SK-N-SH treated with all-trans-retinoic acid at 6 μM for 48 hours (cell line): ENCODE results near the gene IQCK.

ENCODE experiments used
- ISL1 ChIP-seq: fragments of 250-450 bp; sonication (Bioruptor Pico); IDR thresholded peaks from 2 replicates; pipeline ENCODE4 v2.1.2; 2022; ENCODE audit warnings: mild to moderate bottlenecking, moderate library complexity
- TF ChIP-seq, protein P1 (sequence below): fragments of 250-450 bp; sonication (Bioruptor Pico); IDR thresholded peaks from 2 replicates; pipeline ENCODE4 v1.8.0; 2021; ENCODE audit warnings: low read depth, mild to moderate bottlenecking, moderate library complexity, borderline replicate concordance
- TF ChIP-seq, protein P2 (sequence below): fragments of 250-450 bp; sonication (Bioruptor Pico); IDR thresholded peaks from 2 replicates; pipeline ENCODE4 v1.5.1; 2020; ENCODE audit warnings: low read depth, mild to moderate bottlenecking, moderate library complexity

DNA sequence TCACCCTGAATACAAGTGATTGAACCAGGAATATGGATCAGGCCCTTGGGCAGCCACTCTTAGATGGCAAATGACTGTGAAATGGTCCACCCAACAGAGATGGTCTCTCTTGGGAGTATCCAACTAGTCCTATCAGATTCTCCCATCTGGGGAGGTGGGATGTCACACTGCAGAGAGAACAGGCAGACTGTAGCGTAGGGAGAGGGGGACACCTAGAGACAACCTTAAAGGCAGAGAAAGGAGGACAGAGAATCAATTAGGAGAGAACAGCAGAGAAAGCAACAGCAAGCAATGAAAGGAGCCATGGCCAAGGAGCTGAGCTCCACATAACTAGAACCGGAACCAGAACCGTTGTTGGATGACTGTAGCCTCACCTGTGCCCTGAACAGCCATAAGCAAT is 37.2 kb downstream of the IQCK start:
- no peak for TF ChIP-seq ISL1
- TF ChIP-seq, protein P1, sequence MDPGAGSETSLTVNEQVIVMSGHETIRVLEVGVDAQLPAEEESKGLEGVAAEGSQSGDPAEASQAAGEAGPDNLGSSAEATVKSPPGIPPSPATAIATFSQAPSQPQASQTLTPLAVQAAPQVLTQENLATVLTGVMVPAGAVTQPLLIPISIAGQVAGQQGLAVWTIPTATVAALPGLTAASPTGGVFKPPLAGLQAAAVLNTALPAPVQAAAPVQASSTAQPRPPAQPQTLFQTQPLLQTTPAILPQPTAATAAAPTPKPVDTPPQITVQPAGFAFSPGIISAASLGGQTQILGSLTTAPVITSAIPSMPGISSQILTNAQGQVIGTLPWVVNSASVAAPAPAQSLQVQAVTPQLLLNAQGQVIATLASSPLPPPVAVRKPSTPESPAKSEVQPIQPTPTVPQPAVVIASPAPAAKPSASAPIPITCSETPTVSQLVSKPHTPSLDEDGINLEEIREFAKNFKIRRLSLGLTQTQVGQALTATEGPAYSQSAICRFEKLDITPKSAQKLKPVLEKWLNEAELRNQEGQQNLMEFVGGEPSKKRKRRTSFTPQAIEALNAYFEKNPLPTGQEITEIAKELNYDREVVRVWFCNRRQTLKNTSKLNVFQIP (CRISPR knock-in tag) = no peak
- TF ChIP-seq, protein P2, sequence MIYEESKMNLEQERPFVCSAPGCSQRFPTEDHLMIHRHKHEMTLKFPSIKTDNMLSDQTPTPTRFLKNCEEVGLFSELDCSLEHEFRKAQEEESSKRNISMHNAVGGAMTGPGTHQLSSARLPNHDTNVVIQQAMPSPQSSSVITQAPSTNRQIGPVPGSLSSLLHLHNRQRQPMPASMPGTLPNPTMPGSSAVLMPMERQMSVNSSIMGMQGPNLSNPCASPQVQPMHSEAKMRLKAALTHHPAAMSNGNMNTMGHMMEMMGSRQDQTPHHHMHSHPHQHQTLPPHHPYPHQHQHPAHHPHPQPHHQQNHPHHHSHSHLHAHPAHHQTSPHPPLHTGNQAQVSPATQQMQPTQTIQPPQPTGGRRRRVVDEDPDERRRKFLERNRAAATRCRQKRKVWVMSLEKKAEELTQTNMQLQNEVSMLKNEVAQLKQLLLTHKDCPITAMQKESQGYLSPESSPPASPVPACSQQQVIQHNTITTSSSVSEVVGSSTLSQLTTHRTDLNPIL (CRISPR knock-in tag) = no peak
